Endothelial cell of umbilical vein (primary cell): ENCODE data around the gene FMR1NB. TPM values are rescaled to one million over a fixed set of nuclear protein-coding genes. Genes with fewer than 3 reads are reported as not detected.

Experiments
- BruUV-seq: library from RNA; stranded (reverse); fragments of 400-500 nt; replicated peaks from 2 replicates; lab custom pipeline; 2021; lab: Mats Ljungman, UMichigan
- CTCF ChIA-PET: fragments of 300-600, 350-600 bp; sonication (Branson Sonifier 250); formaldehyde crosslinking; loops from one replicate; lab custom pipeline; 2021; ENCODE audit warnings: antibody characterized with exemption, inconsistent platforms; lab: Charles Lee
- POLR2A ChIA-PET: fragments of 300-600, 350-600 bp; sonication (Branson Sonifier 250); formaldehyde crosslinking; loops from one replicate; lab custom pipeline; 2021; ENCODE audit warnings: antibody characterized with exemption, inconsistent platforms; lab: Charles Lee
- DNase-seq: peaks from one replicate; pipeline ENCODE4 v3.0.0-alpha.2; 2011; ENCODE audit warnings: low read depth, low spot score
- FAIRE-seq: peaks from 2 replicates; lab custom pipeline; 2011; peaks lifted over from hg19 to GRCh38; lab: Jason Lieb, UNC
- H2AFZ ChIP-seq: 2 replicates; pipeline ENCODE4 v1.6.0; 2012; ENCODE audit warnings: low read depth, low read length, control low read depth, inconsistent platforms
- H3K27ac ChIP-seq: 2 replicates; pipeline ENCODE4 v1.5.1; 2011; ENCODE audit warnings: low read depth, mild to moderate bottlenecking, control low read depth, low read length, moderate library complexity; ENCODE audit not compliant: insufficient read depth
- H3K27me3 ChIP-seq, 2 experiments: 2 replicates each; pipeline versions ENCODE4 v1.6.0 to v1.6.1; 2011; ENCODE audit warnings: low read length in 2 of 2, mixed read lengths in 1 of 2; ENCODE audit not compliant: control insufficient read depth in 2 of 2, insufficient read depth in 2 of 2
- H3K36me3 ChIP-seq, 2 experiments: 2 replicates in 1 of 2; 3 replicates in 1 of 2; pipeline ENCODE4 v1.5.1; 2011; ENCODE audit warnings: low read length in 2 of 2, mild to moderate bottlenecking in 1 of 2, moderate library complexity in 1 of 2; ENCODE audit not compliant: control insufficient read depth in 2 of 2, insufficient read depth in 2 of 2; ENCODE audit errors: extremely low read depth in 1 of 2
- H3K4me1 ChIP-seq: 3 replicates; pipeline ENCODE4 v1.5.1; 2011; ENCODE audit warnings: mild to moderate bottlenecking, low read length; ENCODE audit not compliant: control insufficient read depth, insufficient read depth; ENCODE audit errors: extremely low read depth
- H3K4me2 ChIP-seq: 2 replicates; pipeline ENCODE4 v1.6.1; 2011; ENCODE audit warnings: low read length, control low read depth, mixed read lengths; ENCODE audit not compliant: insufficient read depth
- H3K4me3 ChIP-seq, 3 experiments: fragments of 200-600 bp in 1 of 3; sonication (generic), shearing (Covaris generic) in 1 of 3; replicated peaks in 1 of 3; 2 replicates each; pipeline ENCODE4 v1.5.1; 2011 to 2016; ENCODE audit warnings: control low read depth in 3 of 3, low read length in 3 of 3, mild to moderate bottlenecking in 2 of 3, inconsistent platforms in 1 of 3, low read depth in 1 of 3, moderate library complexity in 1 of 3; ENCODE audit not compliant: insufficient read depth in 1 of 3
- H3K79me2 ChIP-seq: 2 replicates; pipeline ENCODE4 v1.6.0; 2012; ENCODE audit warnings: low read length, inconsistent platforms; ENCODE audit not compliant: control insufficient read depth, insufficient read depth
- H3K9ac ChIP-seq: replicated peaks from 2 replicates; pipeline ENCODE3; 2011; ENCODE audit warnings: low read length, control low read depth; ENCODE audit not compliant: insufficient read depth; ENCODE audit errors: extremely low read depth
- H3K9me1 ChIP-seq: replicated peaks from 3 replicates; pipeline ENCODE4 v1.6.0; 2011; ENCODE audit warnings: mild to moderate bottlenecking, low read length; ENCODE audit not compliant: control insufficient read depth, insufficient read depth; ENCODE audit errors: extremely low read depth
- H3K9me3 ChIP-seq: replicated peaks from 2 replicates; pipeline ENCODE4 v1.5.1; 2012; ENCODE audit warnings: low read length, inconsistent platforms; ENCODE audit not compliant: control insufficient read depth, insufficient read depth
- H4K20me1 ChIP-seq: replicated peaks from 2 replicates; pipeline ENCODE3; 2011; ENCODE audit warnings: mild to moderate bottlenecking, low read length; ENCODE audit not compliant: control insufficient read depth, insufficient read depth; ENCODE audit errors: extremely low read depth
- EZH2 ChIP-seq: IDR thresholded peaks from 2 replicates; pipeline ENCODE4 v1.6.1; 2012; ENCODE audit warnings: borderline replicate concordance, low read depth, mild to moderate bottlenecking, moderate library complexity, low read length, inconsistent platforms; ENCODE audit not compliant: severe bottlenecking
- FOS ChIP-seq: IDR thresholded peaks from 2 replicates; pipeline ENCODE4 v1.6.1; 2011; ENCODE audit warnings: mild to moderate bottlenecking, low read length, moderate library complexity, borderline replicate concordance; ENCODE audit not compliant: insufficient read depth
- GATA2 ChIP-seq: IDR thresholded peaks from 2 replicates; pipeline ENCODE4 v1.7.0; 2011; ENCODE audit warnings: low read depth, mild to moderate bottlenecking, moderate library complexity, mixed read lengths, low read length; ENCODE audit not compliant: insufficient read length, insufficient read depth
- JUN ChIP-seq: IDR thresholded peaks from 2 replicates; pipeline ENCODE4 v1.6.1; 2011; ENCODE audit warnings: borderline replicate concordance, low read depth; ENCODE audit not compliant: insufficient read length, insufficient read depth
- MAX ChIP-seq: IDR thresholded peaks from 2 replicates; pipeline ENCODE4 v1.6.1; 2011; ENCODE audit not compliant: insufficient read depth, insufficient read length
- MYC ChIP-seq: IDR thresholded peaks from one replicate; pipeline ENCODE4 v1.6.1; 2011; ENCODE audit warnings: mild to moderate bottlenecking, low read depth, low read length
- POLR2A ChIP-seq: IDR thresholded peaks from 2 replicates; pipeline ENCODE4 v1.6.1; 2012; ENCODE audit warnings: low read depth, mild to moderate bottlenecking, control low read depth, low read length
- POLR2AphosphoS5 ChIP-seq: IDR thresholded peaks from 2 replicates; pipeline ENCODE4 v1.6.1; 2012; ENCODE audit warnings: low read depth, mild to moderate bottlenecking, control low read depth, low read length, moderate library complexity; ENCODE audit not compliant: insufficient read depth
- dilution Hi-C: fragments of 300-500 bp; cut with MboI; formaldehyde crosslinking; loops from one replicate; pipeline ENCODE4 v1.15.0; 2019; ENCODE audit warnings: low sequenced_read_pairs; ENCODE audit not compliant: extremely low pct_ligation_motif_present
- intact Hi-C: fragments of 100-400 bp; cut with micrococcal nuclease; formaldehyde crosslinking; loops from one replicate; pipeline ENCODE4 v1.10.0; 2022
- polyA plus RNA-seq, 4 experiments: library from polyadenylated mRNA; depleted of rRNA in 3 of 4; stranded (reverse) in 3 of 4; unstranded in 1 of 4; fragments of >200 nt; gene quantifications; 2 replicates each; pipeline versions ENCODE4 v1.2.1 to v1.2.3, GENCODE V29; 2011 to 2012; ENCODE audit warnings: missing spikeins in 1 of 4
- total RNA-seq: library from RNA; stranded (reverse); gene quantifications from 2 replicates; pipeline ENCODE4 v1.2.3, GENCODE V29; 2021
- TF ChIP-seq, protein P1 (sequence below), 2 donors: IDR thresholded peaks; 1 replicate in 1 of 2; 2 replicates in 1 of 2; pipeline ENCODE4 v1.5.1; 2011; ENCODE audit warnings: low read length in 2 of 2, mild to moderate bottlenecking in 2 of 2, moderate library complexity in 2 of 2, control low read depth in 1 of 2, inconsistent platforms in 1 of 2, low read depth in 1 of 2; ENCODE audit not compliant: insufficient read depth in 1 of 2; ENCODE audit errors: extremely low read depth in 1 of 2

FMR1NB gene
- total and polyA plus RNA-seq, 2 donors (not counting 3 experiments of a cell fraction or from before 2014, with no cell fraction given): not detected

DNA sequence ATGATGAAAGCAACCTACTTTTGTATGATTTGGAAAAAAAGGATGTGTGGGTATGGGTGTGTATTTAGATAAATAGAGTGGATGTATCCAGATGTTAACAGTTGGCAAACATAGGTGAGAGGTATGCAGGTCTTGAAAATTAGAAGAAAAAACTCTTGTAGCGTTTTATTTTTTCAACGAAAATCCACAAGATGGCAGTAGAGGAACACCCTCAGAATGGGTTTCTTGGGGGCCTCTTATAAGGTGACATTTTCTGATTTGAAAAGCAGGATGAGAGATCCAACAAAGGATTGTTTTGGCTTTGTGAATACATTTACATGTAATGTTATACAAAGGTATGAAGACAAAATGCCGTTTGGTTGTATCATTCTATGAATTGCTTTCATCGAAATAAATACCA is 68.3 kb downstream of the FMR1NB start:
- FAIRE-seq (peak; percentile 84), DNase-seq (peak; percentile 36)
- no peak overlapping the region for H3K9ac ChIP-seq
- H3K4me2 ChIP-seq: no peak overlapping the region
- no peaks in the 10 kb centered on the region for H3K9me1 ChIP-seq
- H3K27ac ChIP-seq: no peak overlapping the region
- H3K4me3 ChIP-seq: no peak overlapping the region
- ChIA-PET POLR2A (no interaction called here), CTCF (interaction anchor here (1.0 kb wide), 1 partner anchor 1237 kb away, joined by 4 read pairs; no protein-coding TSS in a partner anchor)
- no peaks in the 10 kb centered on the region for H3K4me1 ChIP-seq
- H3K36me3 ChIP-seq: no peaks in the 10 kb centered on the region
- intact Hi-C loops: loop anchor here (1.0 kb wide), 2 partner anchors 1238 to 1422 kb away; no protein-coding TSS in a partner anchor
- TF ChIP-seq, protein P1, sequence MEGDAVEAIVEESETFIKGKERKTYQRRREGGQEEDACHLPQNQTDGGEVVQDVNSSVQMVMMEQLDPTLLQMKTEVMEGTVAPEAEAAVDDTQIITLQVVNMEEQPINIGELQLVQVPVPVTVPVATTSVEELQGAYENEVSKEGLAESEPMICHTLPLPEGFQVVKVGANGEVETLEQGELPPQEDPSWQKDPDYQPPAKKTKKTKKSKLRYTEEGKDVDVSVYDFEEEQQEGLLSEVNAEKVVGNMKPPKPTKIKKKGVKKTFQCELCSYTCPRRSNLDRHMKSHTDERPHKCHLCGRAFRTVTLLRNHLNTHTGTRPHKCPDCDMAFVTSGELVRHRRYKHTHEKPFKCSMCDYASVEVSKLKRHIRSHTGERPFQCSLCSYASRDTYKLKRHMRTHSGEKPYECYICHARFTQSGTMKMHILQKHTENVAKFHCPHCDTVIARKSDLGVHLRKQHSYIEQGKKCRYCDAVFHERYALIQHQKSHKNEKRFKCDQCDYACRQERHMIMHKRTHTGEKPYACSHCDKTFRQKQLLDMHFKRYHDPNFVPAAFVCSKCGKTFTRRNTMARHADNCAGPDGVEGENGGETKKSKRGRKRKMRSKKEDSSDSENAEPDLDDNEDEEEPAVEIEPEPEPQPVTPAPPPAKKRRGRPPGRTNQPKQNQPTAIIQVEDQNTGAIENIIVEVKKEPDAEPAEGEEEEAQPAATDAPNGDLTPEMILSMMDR (IDR thresholded peaks at IDR 0.05; ENCODE audit: extremely low read depth in 1 of 2, insufficient read depth in 1 of 2, low read depth in 1 of 2, low read length in 2 of 2): peak in 1 of 2 donors; percentile 10
- TF ChIP-seq FOS: no peak
- no peaks in the 10 kb centered on the region for H4K20me1 ChIP-seq
- H3K27me3 ChIP-seq: no peaks in the 10 kb centered on the region
- H3K79me2 ChIP-seq: no peaks in the 10 kb centered on the region
- BruUV-seq: no TSS peak
- no peak overlapping the region for H2AFZ ChIP-seq
- no peaks in the 10 kb centered on the region for H3K9me3 ChIP-seq
- dilution Hi-C loops: no loop called here

GRCh38 chrX:148051973-148052372 is 70.8 kb downstream of the FMR1NB start:
- no TSS peak for BruUV-seq
- no peaks in the 10 kb centered on the region for H3K9me3 ChIP-seq
- DNase-seq (no peak), FAIRE-seq (no peak)
- no peaks in the 10 kb centered on the region for H3K27me3 ChIP-seq
- ChIA-PET POLR2A (no interaction called here), CTCF (interaction anchor here (2.2 kb wide), 1 partner anchor 1419 kb away, joined by 12 read pairs; no protein-coding TSS in a partner anchor)
- TF ChIP-seq FOS (no peak), MAX (no peak), GATA2 (no peak), MYC (no peak), EZH2 (no peak), POLR2A (no peak), JUN (no peak), POLR2AphosphoS5 (no peak)
- TF ChIP-seq, protein P1 (IDR thresholded peaks at IDR 0.05; ENCODE audit: extremely low read depth in 1 of 2, insufficient read depth in 1 of 2, low read depth in 1 of 2, low read length in 2 of 2): no peak
- no peak overlapping the region for H3K27ac ChIP-seq
- H2AFZ ChIP-seq: no peak overlapping the region
- H4K20me1 ChIP-seq: no peaks in the 10 kb centered on the region
- dilution Hi-C loops (no loop called here), intact Hi-C loops (no loop called here)
- H3K79me2 ChIP-seq: no peaks in the 10 kb centered on the region
- no peaks in the 10 kb centered on the region for H3K9me1 ChIP-seq
- H3K4me1 ChIP-seq: no peaks in the 10 kb centered on the region
- H3K4me3 ChIP-seq: no peak overlapping the region
- H3K9ac ChIP-seq: no peak overlapping the region
- no peak overlapping the region for H3K4me2 ChIP-seq
- no peaks in the 10 kb centered on the region for H3K36me3 ChIP-seq
